HEK293 (cell line): Measurements from ENCODE around the gene SULT1A2.
A peak's percentile ranks its signal among the peaks of the same experiment; 100 is the strongest.

Experiments
- CTCF ChIA-PET: fragments of 350-600 bp; formaldehyde crosslinking; extraction: SDS; loops from one replicate; lab custom pipeline; 2021; ENCODE audit warnings: antibody characterized with exemption; lab: Yijun Ruan, JAX
- POLR2A ChIA-PET: fragments of 300-600 bp; formaldehyde crosslinking; extraction: SDS; loops from one replicate; lab custom pipeline; 2020; ENCODE audit warnings: antibody characterized with exemption, inconsistent platforms; lab: Yijun Ruan, JAX
- H3K27ac ChIP-seq: fragments of 200-500 bp; sonication (Bioruptor generic); 2 replicates; pipeline ENCODE4 v1.5.1; 2014; ENCODE audit warnings: low read depth, low read length, control low read depth, inconsistent platforms; ENCODE audit errors: extremely low read depth
- H3K36me3 ChIP-seq, 2 experiments: fragments of 200-500 bp in 1 of 2; sonication (Bioruptor generic) in 1 of 2; 1 replicate in 1 of 2; 2 replicates in 1 of 2; pipeline ENCODE4 v1.5.1; 2014 to 2017; ENCODE audit warnings: inconsistent platforms in 2 of 2, low read length in 2 of 2; ENCODE audit not compliant: control insufficient read depth in 2 of 2, insufficient read depth in 1 of 2
- H3K4me1 ChIP-seq: fragments of 200-500 bp; sonication (Bioruptor generic); 2 replicates; pipeline ENCODE4 v1.5.1; 2014; ENCODE audit warnings: mild to moderate bottlenecking, low read length, inconsistent platforms; ENCODE audit not compliant: control insufficient read depth, insufficient read depth
- H3K4me3 ChIP-seq: 2 replicates; pipeline ENCODE4 v1.5.1; 2011; ENCODE audit warnings: low read depth, mild to moderate bottlenecking, control low read depth, low read length, moderate library complexity
- H3K9me3 ChIP-seq: fragments of 200-500 bp; sonication (Bioruptor generic); 2 replicates; pipeline ENCODE4 v1.5.1; 2014; ENCODE audit warnings: low read depth, low read length, inconsistent platforms; ENCODE audit not compliant: control insufficient read depth, insufficient read depth
- BCL11B ChIP-seq: fragments of 450-650 bp; formaldehyde crosslinking; IDR thresholded peaks from 2 replicates; pipeline ENCODE4 v1.5.1; 2016; ENCODE audit warnings: low read depth, missing biosample characterization, missing genetic modification characterization
- GLI2 ChIP-seq: fragments of 450-650 bp; formaldehyde crosslinking; IDR thresholded peaks from 2 replicates; pipeline ENCODE4; 2017; ENCODE audit warnings: missing biosample characterization, missing genetic modification characterization, low read depth, borderline replicate concordance
- GLIS1 ChIP-seq: fragments of 450-650 bp; formaldehyde crosslinking; IDR thresholded peaks from 2 replicates; pipeline ENCODE4 v1.5.1; 2016; ENCODE audit warnings: missing biosample characterization, missing genetic modification characterization
- GLIS2 ChIP-seq: fragments of 450-650 bp; formaldehyde crosslinking; IDR thresholded peaks from 2 replicates; pipeline ENCODE4 v1.5.1; 2016; ENCODE audit warnings: missing biosample characterization, missing genetic modification characterization
- HOXA7 ChIP-seq: sonication (generic); formaldehyde crosslinking; IDR thresholded peaks from 2 replicates; pipeline ENCODE4 v1.8.1; 2022; ENCODE audit warnings: missing genetic modification reagents, borderline replicate concordance
- MYNN ChIP-seq: fragments of 450-650 bp; formaldehyde crosslinking; IDR thresholded peaks from 2 replicates; pipeline ENCODE4 v1.5.1; 2016; ENCODE audit warnings: missing biosample characterization, missing genetic modification characterization, borderline replicate concordance
- RBAK ChIP-seq: fragments of 450-650 bp; formaldehyde crosslinking; IDR thresholded peaks from 2 replicates; pipeline ENCODE4 v1.5.1; 2016; ENCODE audit warnings: missing biosample characterization, missing genetic modification characterization
- REPIN1 ChIP-seq: fragments of 450-650 bp; formaldehyde crosslinking; IDR thresholded peaks from 2 replicates; pipeline ENCODE4 v1.5.1; 2017; ENCODE audit warnings: missing biosample characterization, missing genetic modification characterization, low read depth
- SALL2 ChIP-seq: fragments of 450-650 bp; formaldehyde crosslinking; IDR thresholded peaks from 2 replicates; pipeline ENCODE4 v1.5.0; 2017; ENCODE audit warnings: missing biosample characterization, mild to moderate bottlenecking, missing genetic modification characterization, borderline replicate concordance
- ZNF157 ChIP-seq: fragments of 450-650 bp; formaldehyde crosslinking; IDR thresholded peaks from 2 replicates; pipeline ENCODE4 v1.5.1; 2016; ENCODE audit warnings: missing biosample characterization, missing genetic modification characterization
- ZNF19 ChIP-seq: fragments of 450-650 bp; formaldehyde crosslinking; IDR thresholded peaks from 2 replicates; pipeline ENCODE4; 2016; ENCODE audit warnings: missing biosample characterization, missing genetic modification characterization, low read depth
- ZNF292 ChIP-seq: fragments of 450-650 bp; formaldehyde crosslinking; IDR thresholded peaks from 2 replicates; pipeline ENCODE4 v1.5.1; 2016; ENCODE audit warnings: low read depth, missing biosample characterization, missing genetic modification characterization, borderline replicate concordance
- ZNF416 ChIP-seq: fragments of 450-650 bp; formaldehyde crosslinking; IDR thresholded peaks from 2 replicates; pipeline ENCODE4 v1.5.1; 2016; ENCODE audit warnings: missing biosample characterization, missing genetic modification characterization
- ZNF549 ChIP-seq: fragments of 450-650 bp; IDR thresholded peaks from 2 replicates; pipeline ENCODE4 v1.5.1; 2018; ENCODE audit warnings: missing biosample characterization, missing genetic modification characterization, mild to moderate bottlenecking, inconsistent platforms, moderate library complexity
- ZNF558 ChIP-seq: fragments of 450-650 bp; formaldehyde crosslinking; IDR thresholded peaks from 2 replicates; pipeline ENCODE4 v1.5.1; 2016; ENCODE audit warnings: missing biosample characterization, missing genetic modification characterization
- ZNF664 ChIP-seq: fragments of 450-650 bp; formaldehyde crosslinking; IDR thresholded peaks from 2 replicates; pipeline ENCODE4 v1.5.1; 2016; ENCODE audit warnings: missing biosample characterization, missing genetic modification characterization
- ZNF768 ChIP-seq: fragments of 450-650 bp; formaldehyde crosslinking; IDR thresholded peaks from 2 replicates; pipeline ENCODE4 v1.5.1; 2018; ENCODE audit warnings: missing biosample characterization, mild to moderate bottlenecking, missing genetic modification characterization
- ZNF777 ChIP-seq: fragments of 450-650 bp; formaldehyde crosslinking; IDR thresholded peaks from 2 replicates; pipeline ENCODE4 v1.5.1; 2017; ENCODE audit warnings: missing biosample characterization, missing genetic modification characterization, borderline replicate concordance
- TF ChIP-seq, protein P1 (sequence below): fragments of 450-650 bp; formaldehyde crosslinking; IDR thresholded peaks from 2 replicates; pipeline ENCODE4 v1.5.1; 2016; ENCODE audit warnings: missing biosample characterization, missing genetic modification characterization

SULT1A2 gene

DNA sequence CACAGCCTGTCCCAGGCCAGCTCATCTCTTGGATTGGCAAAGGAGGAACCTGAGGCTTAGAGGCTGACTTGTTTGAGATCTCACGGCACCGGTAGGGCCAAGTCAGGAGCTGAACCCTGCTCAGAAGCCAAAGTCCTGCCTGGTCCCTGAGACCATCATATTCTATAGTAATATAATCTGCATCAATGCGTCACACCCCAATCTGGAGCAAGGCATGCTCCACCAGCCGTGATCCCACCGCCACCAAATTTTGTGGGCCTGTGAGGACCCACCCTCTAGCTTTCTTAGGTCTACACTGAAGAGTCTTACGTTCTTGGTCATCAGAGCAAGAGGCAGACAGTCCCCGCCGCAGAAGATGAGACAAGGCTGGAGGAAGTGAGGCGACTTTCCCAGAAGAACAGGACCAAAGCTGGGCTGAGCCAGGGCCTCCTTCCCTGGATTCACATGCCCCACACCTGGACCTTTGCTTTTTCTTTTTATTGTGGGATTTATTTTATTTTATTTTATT is 10.3 kb upstream of the SULT1A2 start (continued):
- no peak for TF ChIP-seq ZNF549 (tag by site-specific recombination)
- no peak for TF ChIP-seq ZNF558
- no peak for TF ChIP-seq HOXA7 (CRISPR knock-in tag)
- no peak for TF ChIP-seq ZNF777
- TF ChIP-seq REPIN1 (tag by site-specific recombination), result no peak
- no peak for TF ChIP-seq ZNF292 (tag by site-specific recombination)
- no peak for TF ChIP-seq GLI2

DNA sequence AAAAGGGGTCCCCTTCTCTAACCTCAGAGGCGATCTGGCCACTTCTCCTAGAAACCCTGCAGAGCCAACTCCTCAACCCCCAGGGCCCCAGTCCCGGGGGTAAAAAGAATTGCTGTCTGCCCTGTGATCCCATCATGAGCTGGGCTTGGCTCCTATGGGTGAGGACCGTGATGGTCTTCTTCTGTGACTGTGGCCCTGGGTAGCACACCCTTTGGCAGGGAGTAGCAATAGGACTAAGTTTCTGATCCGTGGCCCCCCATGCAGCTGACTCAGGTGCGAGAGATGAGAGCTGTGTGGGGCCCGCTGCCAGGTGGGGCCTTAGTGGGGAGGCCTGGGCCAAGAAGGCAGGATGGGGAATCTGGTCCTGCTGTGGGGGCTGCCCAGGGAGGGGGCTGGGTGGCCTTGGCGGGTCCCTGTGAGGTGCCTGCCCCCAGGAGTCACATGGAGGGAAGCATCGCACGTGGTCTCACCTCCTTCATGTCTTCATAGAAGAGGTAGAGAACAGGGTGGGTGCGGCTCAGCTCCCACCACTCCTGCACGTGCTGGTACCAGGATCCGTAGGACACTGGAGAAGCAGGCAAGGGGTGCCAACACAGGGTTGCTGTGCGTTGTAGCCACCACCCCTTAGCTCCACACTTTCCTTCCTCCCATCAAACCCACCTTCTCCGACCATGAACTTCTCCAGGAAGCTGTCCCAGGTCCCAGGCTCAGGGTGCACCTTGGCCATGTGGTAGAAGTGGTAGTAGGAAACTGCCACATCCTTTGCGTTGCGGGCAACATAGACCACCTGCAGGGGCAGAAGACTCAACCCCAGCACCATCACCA is 9.7 kb upstream of the SULT1A2 start:
- H3K4me3 ChIP-seq, result no peak overlapping the region
- H3K9me3 ChIP-seq, result no peaks in the 10 kb centered on the region
- no peaks in the 10 kb centered on the region for H3K4me1 ChIP-seq
- POLR2A ChIA-PET, result no interaction called here
- peaks cover 3 to 39% of the 10 kb centered on the region in 2 experiments; a peak in 2 of 3 replicates for H3K36me3 ChIP-seq
- H3K27ac ChIP-seq, result no peak overlapping the region
- CTCF ChIA-PET, result no interaction called here
- TF ChIP-seq ZNF157 (tag by site-specific recombination), result no peak
- TF ChIP-seq, protein P1, sequence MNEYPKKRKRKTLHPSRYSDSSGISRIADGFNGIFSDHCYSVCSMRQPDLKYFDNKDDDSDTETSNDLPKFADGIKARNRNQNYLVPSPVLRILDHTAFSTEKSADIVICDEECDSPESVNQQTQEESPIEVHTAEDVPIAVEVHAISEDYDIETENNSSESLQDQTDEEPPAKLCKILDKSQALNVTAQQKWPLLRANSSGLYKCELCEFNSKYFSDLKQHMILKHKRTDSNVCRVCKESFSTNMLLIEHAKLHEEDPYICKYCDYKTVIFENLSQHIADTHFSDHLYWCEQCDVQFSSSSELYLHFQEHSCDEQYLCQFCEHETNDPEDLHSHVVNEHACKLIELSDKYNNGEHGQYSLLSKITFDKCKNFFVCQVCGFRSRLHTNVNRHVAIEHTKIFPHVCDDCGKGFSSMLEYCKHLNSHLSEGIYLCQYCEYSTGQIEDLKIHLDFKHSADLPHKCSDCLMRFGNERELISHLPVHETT (tag by site-specific recombination), result no peak
- TF ChIP-seq GLIS1 (tag by site-specific recombination), result peak; percentile 48; the same call in 1 of the 2 replicates
- no peak for TF ChIP-seq RBAK (tag by site-specific recombination)
- peak; percentile 32; the same call in 1 of the 2 replicates for TF ChIP-seq GLIS2 (tag by site-specific recombination)

DNA sequence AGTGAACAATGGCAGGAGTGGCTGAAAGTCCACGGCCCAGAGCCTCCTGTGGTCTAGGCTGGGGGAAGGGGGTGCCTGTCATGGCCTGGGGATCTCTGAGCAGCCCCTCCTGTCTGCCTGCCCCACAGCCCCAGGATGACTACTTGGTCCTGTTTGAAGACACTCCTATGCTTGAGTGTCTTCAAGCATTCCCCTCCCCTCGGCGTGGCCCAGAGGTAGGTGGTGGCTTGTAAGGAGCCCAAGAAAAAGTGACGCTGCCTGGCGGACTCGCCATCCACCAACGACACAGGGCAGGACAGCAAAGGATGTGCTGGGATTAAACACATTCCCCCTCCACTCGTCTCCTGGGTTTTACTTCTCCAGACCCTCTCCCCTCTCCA is 7.3 kb upstream of the SULT1A2 start:
- TF ChIP-seq SALL2 (tag by site-specific recombination) (no peak), ZNF416 (tag by site-specific recombination) (no peak), ZNF664 (tag by site-specific recombination) (no peak), ZNF768 (tag by site-specific recombination) (no peak), ZNF19 (no peak)
- TF ChIP-seq, all 188 proteins: peak for 0
- CTCF ChIA-PET, result no interaction called here
- no peaks in the 10 kb centered on the region for H3K4me1 ChIP-seq
- H3K9me3 ChIP-seq, result no peaks in the 10 kb centered on the region
- POLR2A ChIA-PET, result interaction anchor here (1.0 kb wide), 1 partner anchor 50 kb away, joined by 3 read pairs; no protein-coding TSS in a partner anchor
- no peak overlapping the region for H3K4me3 ChIP-seq
- H3K36me3 ChIP-seq, result peaks cover 3 to 39% of the 10 kb centered on the region in 2 experiments; a peak in 2 of 3 replicates
- no peak overlapping the region for H3K27ac ChIP-seq

DNA sequence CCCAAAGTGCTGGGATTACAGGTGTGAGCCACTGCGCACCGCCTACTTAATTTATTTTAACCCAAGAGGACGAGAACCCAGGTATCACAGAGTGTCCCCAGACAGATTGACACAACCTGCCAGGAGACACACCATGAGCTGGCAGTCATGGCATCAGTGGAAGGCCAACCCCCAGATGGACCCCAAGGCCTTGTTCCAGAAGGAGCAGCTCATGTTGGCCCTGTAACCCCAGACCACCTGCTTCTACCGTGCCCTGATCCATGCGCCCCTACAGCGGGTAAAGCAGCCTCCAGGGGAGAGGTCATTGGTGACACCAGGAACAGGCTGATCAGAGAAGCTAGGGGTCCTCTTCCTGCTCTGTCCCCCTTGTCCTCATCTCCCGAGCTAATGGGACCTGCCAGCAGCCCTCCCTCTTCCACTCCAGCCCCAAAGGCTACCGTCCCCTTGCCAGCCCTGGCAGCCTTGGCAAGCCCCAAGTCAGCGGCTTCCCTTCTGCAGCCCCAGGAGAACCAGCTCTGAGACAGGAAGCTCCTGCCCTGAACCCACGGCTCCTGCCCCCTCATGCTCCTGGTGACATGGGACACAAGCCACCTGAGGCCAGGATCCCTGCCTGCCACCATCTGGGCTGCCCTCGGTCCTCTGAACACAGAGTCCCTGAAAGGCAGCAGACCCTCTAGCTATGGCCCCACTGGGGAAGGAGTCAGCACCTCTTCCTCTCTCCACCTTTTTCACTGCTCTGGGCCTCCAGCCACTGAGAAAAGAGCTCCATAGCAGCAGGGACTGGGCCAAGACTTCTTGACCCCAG is 6.7 kb upstream of the SULT1A2 start:
- CTCF ChIA-PET, result no interaction called here
- no peak overlapping the region for H3K4me3 ChIP-seq
- TF ChIP-seq MYNN (tag by site-specific recombination) (no peak), BCL11B (tag by site-specific recombination) (no peak)
- TF ChIP-seq, all 188 proteins: peak for 0
- POLR2A ChIA-PET, result interaction anchor here (1.0 kb wide), 1 partner anchor 49 kb away, joined by 3 read pairs; no protein-coding TSS in a partner anchor
- H3K4me1 ChIP-seq, result no peaks in the 10 kb centered on the region
- no peaks in the 10 kb centered on the region for H3K9me3 ChIP-seq
- no peak overlapping the region for H3K27ac ChIP-seq
- peaks cover 3 to 39% of the 10 kb centered on the region in 2 experiments; a peak in 2 of 3 replicates for H3K36me3 ChIP-seq
